ENCODE measurements around the gene CTNNBIP1.
A peak's percentile ranks its signal among the peaks of the same experiment; 100 is the strongest.

Gene CTNNBIP1

DNA sequence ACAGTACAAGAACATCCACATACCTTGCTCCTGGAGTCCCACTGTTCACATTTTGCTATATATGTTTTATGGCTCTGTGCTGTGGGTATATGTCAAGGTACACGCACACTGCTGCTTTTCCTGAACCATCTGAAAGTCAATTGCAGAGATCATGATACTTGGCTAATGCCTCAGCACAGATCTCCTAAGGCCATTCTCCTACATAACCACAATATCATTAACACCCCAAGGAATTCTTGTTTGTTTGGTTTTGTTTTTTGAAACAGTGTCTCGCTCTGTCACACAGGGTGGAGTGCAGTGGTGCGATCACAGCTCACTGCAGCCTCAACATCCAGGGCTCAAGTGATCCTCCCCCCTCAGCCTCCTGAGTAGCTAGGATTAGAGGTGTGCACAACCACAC is 16.0 kb downstream of the CTNNBIP1 start:
- H3K27ac Mint-ChIP-seq, result no peak overlapping the region
- H3K4me3 Mint-ChIP-seq, result no peak overlapping the region
- H3K9me3 Mint-ChIP-seq, result no peaks in the 10 kb centered on the region
- H3K4me1 Mint-ChIP-seq (ENCODE audit: low read depth), result peaks cover 13% of the 10 kb centered on the region
- no peaks in the 10 kb centered on the region for H3K36me3 Mint-ChIP-seq (ENCODE audit: low read depth)
- DNase-seq (ENCODE audit: low spot score), result no peak
- no peaks in the 10 kb centered on the region for H3K27me3 Mint-ChIP-seq (ENCODE audit: low read depth)

GRCh38 chr1:9892563-9893528 is 17.2 kb downstream of the CTNNBIP1 start:
- peaks cover 13% of the 10 kb centered on the region for H3K4me1 Mint-ChIP-seq (ENCODE audit: low read depth)
- H3K27ac Mint-ChIP-seq, result no peak overlapping the region
- H3K36me3 Mint-ChIP-seq (ENCODE audit: low read depth), result no peaks in the 10 kb centered on the region
- no peaks in the 10 kb centered on the region for H3K27me3 Mint-ChIP-seq (ENCODE audit: low read depth)
- no peak overlapping the region for H3K4me3 Mint-ChIP-seq
- no peak for DNase-seq (ENCODE audit: low spot score)
- no peaks in the 10 kb centered on the region for H3K9me3 Mint-ChIP-seq

DNA sequence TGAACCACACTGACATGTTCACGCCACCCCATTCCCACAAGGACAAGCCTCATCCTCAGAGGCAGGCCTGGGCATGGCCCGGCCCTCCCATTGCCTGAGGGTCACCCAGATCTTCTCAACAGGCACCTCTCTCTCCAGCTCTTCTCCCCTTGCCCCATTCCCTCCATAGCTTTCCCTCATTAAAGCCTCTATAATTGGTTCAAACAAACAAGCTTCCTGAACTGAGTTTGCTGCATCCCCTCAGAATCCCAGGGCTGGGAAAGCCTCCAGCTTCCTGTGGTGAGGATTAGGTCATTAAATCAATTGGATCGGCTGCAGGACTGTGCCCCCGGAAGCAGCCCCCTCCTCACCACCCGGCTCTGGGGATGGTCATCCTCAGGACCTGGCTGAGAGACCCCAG is 18.9 kb downstream of the CTNNBIP1 start:
- no peak for DNase-seq (ENCODE audit: low spot score)
- Mint-ChIP-seq H3K9me3 (no peaks in the 10 kb centered on the region), H3K4me3 (no peak overlapping the region), H3K4me1 (ENCODE audit: low read depth) (peaks cover 13% of the 10 kb centered on the region), H3K27me3 (ENCODE audit: low read depth) (no peaks in the 10 kb centered on the region), H3K36me3 (ENCODE audit: low read depth) (no peaks in the 10 kb centered on the region), H3K27ac (no peak overlapping the region)

GRCh38 chr1:9890224-9890731 is 19.8 kb downstream of the CTNNBIP1 start:
- no peaks in the 10 kb centered on the region for H3K36me3 Mint-ChIP-seq (ENCODE audit: low read depth)
- no peaks in the 10 kb centered on the region for H3K27me3 Mint-ChIP-seq (ENCODE audit: low read depth)
- no peak overlapping the region for H3K4me3 Mint-ChIP-seq
- H3K4me1 Mint-ChIP-seq (ENCODE audit: low read depth), result peaks cover 13% of the 10 kb centered on the region
- no peak for DNase-seq (ENCODE audit: low spot score)
- no peaks in the 10 kb centered on the region for H3K9me3 Mint-ChIP-seq
- no peak overlapping the region for H3K27ac Mint-ChIP-seq

- no peak for DNase-seq (ENCODE audit: low spot score)
- H3K27me3 Mint-ChIP-seq (ENCODE audit: low read depth), result no peaks in the 10 kb centered on the region
- H3K4me3 Mint-ChIP-seq, result no peak overlapping the region
- no peaks in the 10 kb centered on the region for H3K36me3 Mint-ChIP-seq (ENCODE audit: low read depth)
- peaks cover 13% of the 10 kb centered on the region for H3K4me1 Mint-ChIP-seq (ENCODE audit: low read depth)
- no peaks in the 10 kb centered on the region for H3K9me3 Mint-ChIP-seq
- H3K27ac Mint-ChIP-seq, result no peak overlapping the region
Observed at GRCh38 chr1:9889411-9889810, 20.7 kb downstream of the CTNNBIP1 start.

DNA sequence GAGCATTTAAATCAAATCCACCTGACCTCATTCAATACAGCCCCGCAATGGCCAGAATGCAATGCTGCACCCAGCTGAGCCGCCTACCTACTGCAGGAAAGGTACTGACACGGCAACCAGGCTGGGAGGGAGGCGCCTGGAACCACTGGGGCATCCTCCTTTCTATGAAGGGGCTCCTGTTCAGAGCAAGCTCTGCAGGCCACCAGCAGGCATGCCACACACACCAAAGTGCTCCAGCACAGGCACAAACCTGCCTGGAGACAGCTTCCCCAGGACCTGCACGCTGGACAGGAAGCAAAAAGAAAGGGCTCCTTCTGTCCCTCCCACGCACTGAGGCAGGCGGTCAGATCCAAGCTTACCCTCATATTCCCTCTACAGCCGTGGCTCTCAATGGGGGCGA is 21.2 kb downstream of the CTNNBIP1 start:
- no peaks in the 10 kb centered on the region for H3K27me3 Mint-ChIP-seq (ENCODE audit: low read depth)
- H3K27ac Mint-ChIP-seq, result no peak overlapping the region
- no peaks in the 10 kb centered on the region for H3K36me3 Mint-ChIP-seq (ENCODE audit: low read depth)
- H3K4me3 Mint-ChIP-seq, result no peak overlapping the region
- no peaks in the 10 kb centered on the region for H3K9me3 Mint-ChIP-seq
- DNase-seq (ENCODE audit: low spot score), result no peak
- H3K4me1 Mint-ChIP-seq (ENCODE audit: low read depth), result peaks cover 11% of the 10 kb centered on the region

DNA sequence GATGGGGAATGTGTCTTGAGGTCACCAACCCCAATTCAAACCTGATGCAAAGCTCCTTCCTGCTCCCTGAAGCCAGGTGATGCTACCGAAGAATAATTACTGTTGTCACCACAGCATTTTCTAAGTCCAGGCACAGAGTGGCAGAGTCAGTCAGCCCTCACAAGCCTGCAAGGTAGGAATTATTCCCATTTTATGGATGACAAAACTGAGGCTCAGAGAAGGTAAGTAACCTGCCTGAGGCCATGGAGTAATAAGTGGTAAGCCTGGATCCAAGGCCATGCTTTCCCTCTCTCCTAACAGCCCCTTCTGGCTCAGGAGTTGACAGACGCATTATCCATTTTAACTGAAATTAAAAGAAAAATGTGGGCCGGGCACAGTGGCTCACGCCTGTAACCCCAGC is 23.0 kb downstream of the CTNNBIP1 start:
- no peak for DNase-seq (ENCODE audit: low spot score)
- Mint-ChIP-seq H3K9me3 (no peaks in the 10 kb centered on the region), H3K4me3 (no peak overlapping the region), H3K27me3 (ENCODE audit: low read depth) (no peaks in the 10 kb centered on the region), H3K27ac (no peak overlapping the region), H3K4me1 (ENCODE audit: low read depth) (peaks cover 7% of the 10 kb centered on the region), H3K36me3 (ENCODE audit: low read depth) (no peaks in the 10 kb centered on the region)

GRCh38 chr1:9886092-9886742 is 23.9 kb downstream of the CTNNBIP1 start:
- no peaks in the 10 kb centered on the region for H3K9me3 Mint-ChIP-seq
- peaks cover 12% of the 10 kb centered on the region for H3K4me1 Mint-ChIP-seq (ENCODE audit: low read depth)
- no peak overlapping the region for H3K4me3 Mint-ChIP-seq
- H3K27me3 Mint-ChIP-seq (ENCODE audit: low read depth), result no peaks in the 10 kb centered on the region
- H3K27ac Mint-ChIP-seq, result no peak overlapping the region
- DNase-seq (ENCODE audit: low spot score), result no peak
- H3K36me3 Mint-ChIP-seq (ENCODE audit: low read depth), result no peaks in the 10 kb centered on the region

DNA sequence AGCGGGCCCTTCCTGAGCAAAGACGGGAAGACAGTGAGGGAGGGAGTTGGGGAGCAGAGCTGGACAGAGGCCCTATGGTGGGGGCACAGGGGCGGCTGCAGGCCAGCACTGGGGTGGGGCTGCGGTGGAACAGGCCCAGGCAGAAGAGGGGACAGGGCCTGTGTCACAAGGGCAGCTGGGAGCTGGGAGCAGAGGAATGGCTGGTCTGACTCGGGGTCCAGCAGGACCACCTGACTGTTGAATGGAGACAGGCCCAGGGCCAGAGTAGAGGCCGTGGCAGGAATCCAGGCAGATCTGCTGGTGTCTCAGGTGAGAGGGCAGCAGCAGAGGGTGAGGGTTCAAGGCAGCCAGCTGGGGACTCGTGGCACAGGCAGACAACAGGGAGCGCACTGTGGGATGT is 25.3 kb downstream of the CTNNBIP1 start:
- H3K9me3 Mint-ChIP-seq, result no peaks in the 10 kb centered on the region
- H3K36me3 Mint-ChIP-seq (ENCODE audit: low read depth), result no peaks in the 10 kb centered on the region
- no peak overlapping the region for H3K27ac Mint-ChIP-seq
- H3K4me1 Mint-ChIP-seq (ENCODE audit: low read depth), result peaks cover 12% of the 10 kb centered on the region
- no peak for DNase-seq (ENCODE audit: low spot score)
- H3K4me3 Mint-ChIP-seq, result no peak overlapping the region
- H3K27me3 Mint-ChIP-seq (ENCODE audit: low read depth), result no peaks in the 10 kb centered on the region

DNA sequence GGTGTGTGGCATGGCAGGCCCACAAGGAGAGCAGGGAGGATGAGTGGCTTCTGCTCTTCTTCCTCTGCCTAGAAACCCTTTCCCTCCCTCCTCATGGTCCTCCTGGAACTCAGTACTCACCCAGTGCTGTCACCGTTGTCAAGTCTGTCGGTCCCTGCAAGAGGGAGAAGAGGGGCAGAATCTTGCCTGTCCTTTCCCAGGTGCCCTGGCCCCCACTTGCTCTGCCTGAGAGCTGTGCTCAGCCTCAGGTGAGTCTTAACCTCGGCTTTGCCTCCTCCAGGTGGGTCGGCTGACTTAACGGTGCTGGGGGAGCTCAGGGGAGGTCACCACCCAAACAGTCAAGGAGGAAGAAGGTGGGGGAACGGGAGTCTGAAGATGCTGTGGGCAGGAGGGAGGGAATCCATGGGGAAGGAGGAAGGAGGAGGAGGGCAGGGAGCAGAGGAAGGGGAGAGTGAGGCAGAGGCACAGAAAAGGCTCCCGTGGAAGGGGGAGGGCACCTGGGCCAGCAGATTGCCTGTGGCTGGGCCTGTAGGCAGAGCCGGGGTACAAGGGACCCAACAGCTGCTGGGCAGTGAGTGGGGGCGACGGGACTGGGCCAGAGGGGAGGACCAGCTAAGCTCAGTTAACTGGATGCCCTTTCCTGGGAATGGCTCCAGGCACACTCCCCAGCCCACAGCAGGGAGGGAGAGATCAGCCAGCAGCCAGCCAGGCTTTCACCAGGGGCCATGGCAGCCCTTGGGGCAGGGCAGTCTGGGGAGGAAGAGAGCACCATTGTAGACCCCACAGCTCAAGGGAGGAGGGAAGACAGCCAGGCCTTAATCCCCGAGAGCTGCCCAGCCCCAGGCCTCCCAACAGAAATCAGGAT is 26.3 kb downstream of the CTNNBIP1 start:
- Mint-ChIP-seq H3K9me3 (no peaks in the 10 kb centered on the region), H3K36me3 (ENCODE audit: low read depth) (no peaks in the 10 kb centered on the region), H3K4me1 (ENCODE audit: low read depth) (peaks cover 12% of the 10 kb centered on the region), H3K27ac (no peak overlapping the region), H3K4me3 (no peak overlapping the region), H3K27me3 (ENCODE audit: low read depth) (no peaks in the 10 kb centered on the region)
- DNase-seq (ENCODE audit: low spot score), result no peak

DNA sequence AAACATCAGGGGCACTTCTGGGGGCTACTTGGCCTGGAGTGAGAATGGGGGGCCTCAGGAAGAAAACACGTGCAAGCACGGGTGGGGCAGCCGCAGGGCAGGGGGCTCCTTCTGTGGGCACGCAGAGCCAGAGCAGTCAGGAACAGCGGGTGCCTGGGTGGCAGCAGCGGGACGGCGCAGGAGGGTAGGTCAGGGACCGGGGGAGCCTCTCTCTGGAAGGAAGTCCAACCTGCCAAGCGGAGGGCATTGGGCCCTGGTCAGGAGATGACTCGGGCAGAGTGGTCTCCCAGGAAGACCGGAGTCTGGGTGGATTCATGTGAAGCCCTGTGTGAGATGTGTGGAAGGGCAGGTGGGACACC is 27.1 kb downstream of the CTNNBIP1 start:
- H3K27me3 Mint-ChIP-seq (ENCODE audit: low read depth), result no peaks in the 10 kb centered on the region
- DNase-seq (ENCODE audit: low spot score), result no peak
- no peak overlapping the region for H3K27ac Mint-ChIP-seq
- no peaks in the 10 kb centered on the region for H3K36me3 Mint-ChIP-seq (ENCODE audit: low read depth)
- H3K4me3 Mint-ChIP-seq, result no peak overlapping the region
- no peaks in the 10 kb centered on the region for H3K9me3 Mint-ChIP-seq
- peaks cover 12% of the 10 kb centered on the region for H3K4me1 Mint-ChIP-seq (ENCODE audit: low read depth)

- DNase-seq (ENCODE audit: low spot score), result no peak
- H3K27ac Mint-ChIP-seq, result peak overlapping the region; percentile 69
- H3K4me3 Mint-ChIP-seq, result no peak overlapping the region
- H3K36me3 Mint-ChIP-seq (ENCODE audit: low read depth), result no peaks in the 10 kb centered on the region
- H3K4me1 Mint-ChIP-seq (ENCODE audit: low read depth), result peaks cover 12% of the 10 kb centered on the region
- H3K9me3 Mint-ChIP-seq, result no peaks in the 10 kb centered on the region
- no peaks in the 10 kb centered on the region for H3K27me3 Mint-ChIP-seq (ENCODE audit: low read depth)
Observed at GRCh38 chr1:9882296-9882944, 27.6 kb downstream of the CTNNBIP1 start.

DNA sequence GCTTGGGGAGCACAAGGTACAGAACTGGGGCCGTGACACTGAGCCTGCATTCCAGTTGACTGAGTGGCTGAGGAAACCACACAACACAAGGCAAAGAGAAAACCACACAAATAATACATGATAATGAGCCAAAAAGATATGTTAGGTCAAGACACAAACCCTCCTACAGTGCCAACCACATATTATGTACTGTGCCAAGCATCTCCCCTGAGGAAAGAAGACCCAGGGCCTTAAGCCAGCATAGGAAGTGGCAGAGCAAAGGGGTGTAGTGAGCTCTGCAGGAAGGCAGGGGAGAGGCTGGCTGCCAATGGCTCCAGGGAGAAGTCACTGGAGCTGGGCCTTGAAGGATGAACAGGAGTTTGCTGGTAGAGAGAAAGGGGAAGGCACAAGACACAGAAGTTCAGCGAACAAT is 28.2 kb downstream of the CTNNBIP1 start:
- Mint-ChIP-seq H3K4me1 (ENCODE audit: low read depth) (peaks cover 12% of the 10 kb centered on the region), H3K27ac (peak overlapping the region; percentile 69), H3K27me3 (ENCODE audit: low read depth) (no peaks in the 10 kb centered on the region), H3K4me3 (no peak overlapping the region), H3K36me3 (ENCODE audit: low read depth) (no peaks in the 10 kb centered on the region), H3K9me3 (no peaks in the 10 kb centered on the region)
- DNase-seq (ENCODE audit: low spot score), result no peak

All from T-helper 2 cell treated with Interferon-gamma antibody and Interleukin-4, amounts not matched to agents 5 μg/mL and 100 μg/mL, for 36 hours (primary cell).